HG02571 (cell line): ENCODE data around the gene S100PBP.

Experiments used
- ATAC-seq: cut with Tn5 transposase; IDR thresholded peaks from one replicate; pipeline ENCODE4 v1.9.1; 2021; ENCODE audit warnings: mild to moderate bottlenecking, moderate library complexity; ENCODE audit not compliant: unreplicated experiment

The S100PBP gene

DNA sequence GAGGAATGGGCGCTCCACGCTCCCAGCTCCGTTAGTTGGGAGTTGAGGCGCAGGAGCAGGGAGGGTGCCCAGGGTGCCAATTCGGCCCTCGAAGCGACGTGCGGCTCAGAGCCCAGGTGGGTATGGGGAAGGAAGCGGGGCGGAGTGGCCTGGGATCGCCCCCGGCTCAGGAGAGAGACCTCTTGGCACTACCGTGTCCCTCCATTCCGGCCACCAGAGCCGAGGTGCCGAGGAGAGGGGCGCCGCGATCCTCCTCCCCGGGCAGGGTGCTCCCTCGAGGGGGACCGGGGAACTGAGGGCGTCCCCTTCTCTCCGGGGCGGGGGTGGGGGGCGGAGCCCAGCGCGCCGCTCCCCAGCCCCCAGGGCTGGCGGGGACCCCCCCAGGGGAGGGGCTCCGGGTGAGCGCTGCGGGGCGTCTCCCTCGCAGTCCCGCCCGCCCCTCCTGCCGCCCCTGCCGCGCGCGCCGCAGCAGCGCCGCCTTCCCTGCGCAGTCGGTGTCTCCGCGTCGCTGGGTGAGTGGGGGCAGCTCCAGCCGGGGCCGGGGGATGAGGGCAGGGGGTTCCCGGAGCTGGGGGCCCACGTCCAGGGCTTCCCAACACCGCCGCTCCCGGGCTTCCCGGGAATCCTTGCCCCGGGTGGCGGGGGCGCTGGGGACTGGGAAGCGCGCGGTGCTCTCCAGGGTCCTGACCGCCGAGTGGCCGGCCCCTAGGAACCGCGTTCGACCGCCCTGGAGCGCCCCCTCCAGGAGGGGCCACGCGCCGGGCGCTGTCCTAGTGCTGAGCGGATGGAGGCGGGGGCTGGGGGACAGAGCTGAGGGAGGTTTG is 68.8 kb downstream of the S100PBP start, which contains the start of gene HPCA:
TSS of gene HPCA (plus strand) at position 488 of the 824 bp plus-strand sequence. CDS start 2,408 bp downstream, outside the sequence.
- ATAC-seq, result no peak

- ATAC-seq, result no peak
Measured at GRCh38 chr1:32886828-32887414, 69.5 kb downstream of the S100PBP start.

DNA sequence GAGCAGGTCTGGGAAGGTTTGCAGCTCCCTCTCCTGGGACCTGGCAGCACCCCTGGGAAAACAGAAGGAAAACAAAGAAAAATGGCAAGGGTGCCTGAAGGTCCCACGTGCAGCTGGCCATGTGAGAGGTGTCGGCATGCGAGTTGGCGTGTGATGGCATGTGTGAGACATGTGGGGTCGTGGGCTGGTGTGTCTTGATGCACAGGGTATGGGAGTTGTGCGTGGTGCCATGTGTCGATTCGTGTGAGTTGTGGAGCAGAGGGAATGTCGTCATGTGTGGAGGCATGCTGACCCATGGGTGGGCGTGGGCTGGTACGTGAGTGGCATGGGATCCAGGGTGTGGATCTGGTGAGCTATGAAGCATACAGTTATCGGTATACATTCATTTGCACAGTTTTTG is 70.2 kb downstream of the S100PBP start:
- ATAC-seq, result no peak

DNA sequence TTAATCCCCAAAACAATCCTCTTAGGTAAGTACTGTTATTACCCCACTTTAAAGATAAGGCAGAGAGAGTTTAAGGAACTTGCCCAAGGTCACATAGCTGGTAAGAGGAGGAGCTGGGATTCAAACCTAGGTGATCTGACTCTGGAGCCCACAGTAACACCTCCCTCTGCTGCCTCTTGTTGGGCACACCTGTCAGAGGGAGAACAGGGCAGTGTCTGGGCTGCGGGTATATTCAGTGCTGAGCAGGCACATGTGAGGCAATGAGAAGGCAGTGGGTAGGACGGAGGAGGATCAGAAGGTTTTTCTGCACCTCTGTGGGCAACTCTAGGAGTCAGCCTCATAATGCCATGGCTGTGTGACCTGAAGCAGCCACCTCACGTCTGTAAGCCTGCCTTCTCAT is 70.7 kb downstream of the S100PBP start:
- no peak for ATAC-seq

DNA sequence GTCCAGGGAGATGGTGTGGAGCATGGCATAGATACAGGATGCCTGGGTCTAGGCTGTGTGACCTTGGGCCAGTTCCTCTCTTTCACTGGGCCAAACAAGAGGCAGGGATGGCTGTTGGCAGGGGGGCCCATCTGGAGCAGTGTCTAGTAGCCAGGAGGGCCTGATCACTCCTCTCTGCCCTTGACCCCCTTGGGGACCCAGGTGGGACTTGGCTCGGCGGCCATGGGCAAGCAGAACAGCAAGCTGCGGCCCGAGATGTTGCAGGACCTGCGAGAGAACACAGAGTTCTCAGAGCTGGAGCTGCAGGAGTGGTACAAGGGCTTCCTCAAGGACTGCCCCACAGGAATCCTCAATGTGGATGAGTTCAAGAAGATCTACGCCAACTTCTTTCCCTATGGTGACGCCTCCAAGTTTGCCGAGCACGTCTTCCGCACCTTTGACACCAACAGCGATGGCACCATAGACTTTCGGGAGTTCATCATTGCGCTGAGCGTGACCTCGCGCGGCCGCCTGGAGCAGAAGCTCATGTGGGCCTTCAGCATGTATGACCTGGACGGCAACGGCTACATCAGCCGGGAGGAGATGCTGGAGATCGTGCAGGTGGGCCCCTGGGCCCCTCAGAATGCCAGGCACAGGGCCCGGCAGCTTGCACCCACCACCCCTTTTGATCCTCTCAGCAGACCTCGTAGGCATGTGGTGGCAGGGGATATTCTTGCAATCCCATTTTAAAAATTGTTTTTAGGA is 71.4 kb downstream of the S100PBP start:
- no peak for ATAC-seq

DNA sequence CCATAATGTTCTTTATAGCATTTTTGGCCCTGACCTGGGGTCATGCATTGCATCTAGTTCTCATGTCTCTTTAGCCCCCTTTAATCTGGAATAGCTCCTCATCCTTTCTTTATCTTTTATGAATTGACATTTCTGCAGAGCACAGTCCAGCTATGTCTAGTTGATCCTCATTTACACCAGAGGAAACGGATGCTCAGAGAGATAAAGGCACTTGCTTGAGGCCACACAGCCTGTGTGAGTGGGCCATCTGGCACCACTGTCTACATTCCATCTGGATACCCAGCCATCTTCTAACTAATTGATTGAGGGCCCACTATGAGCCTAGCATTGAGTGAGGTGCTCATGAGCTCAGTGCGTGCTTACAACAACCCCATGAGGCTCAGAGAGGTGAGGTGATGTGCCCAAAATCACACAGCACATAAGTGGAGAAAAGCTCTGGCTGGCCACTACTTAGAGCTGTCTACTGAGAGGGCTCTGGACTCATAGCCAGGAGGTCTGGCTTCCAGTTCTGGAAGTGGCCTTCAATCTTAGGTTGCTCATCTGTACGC is 72.4 kb downstream of the S100PBP start:
- ATAC-seq, result no peak

DNA sequence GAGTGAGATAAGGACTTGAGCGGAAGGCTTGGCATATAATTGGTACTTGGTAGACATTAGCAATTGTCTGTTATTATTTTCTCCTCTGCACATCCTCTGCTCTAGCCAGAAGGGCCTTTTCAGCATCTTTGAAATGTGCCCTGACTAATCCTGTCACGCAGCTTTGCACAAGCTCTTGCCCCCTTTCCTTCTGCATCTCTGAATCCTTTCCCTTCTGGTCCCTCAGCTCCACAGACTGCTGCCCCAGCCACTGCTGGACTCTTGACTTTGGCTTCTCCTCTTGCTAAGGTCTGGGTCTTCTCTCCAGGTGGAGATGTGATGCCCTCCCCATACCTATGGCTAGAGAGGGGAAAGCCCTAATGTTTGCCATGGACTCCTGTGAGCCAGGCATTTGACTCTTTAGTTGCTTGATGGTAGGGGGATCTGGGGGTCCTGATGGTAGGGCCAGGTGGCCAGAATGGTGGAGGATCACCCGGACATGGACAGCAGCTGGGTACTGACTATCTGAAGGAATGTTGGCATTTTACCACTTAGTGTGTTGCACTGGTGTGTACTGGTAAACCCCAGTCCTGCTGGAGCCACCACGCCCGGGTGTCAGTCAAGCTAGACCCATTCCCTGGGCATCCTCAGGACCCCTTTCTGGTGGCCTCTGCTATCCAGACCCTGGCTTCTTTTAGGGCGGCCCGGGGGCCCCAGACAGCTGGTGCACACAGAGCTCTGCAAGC is 73.2 kb downstream of the S100PBP start:
- ATAC-seq, result no peak

GRCh38 chr1:32891241-32891570 is 73.8 kb downstream of the S100PBP start:
- ATAC-seq, result no peak

GRCh38 chr1:32891630-32892029 is 74.2 kb downstream of the S100PBP start:
- no peak for ATAC-seq

DNA sequence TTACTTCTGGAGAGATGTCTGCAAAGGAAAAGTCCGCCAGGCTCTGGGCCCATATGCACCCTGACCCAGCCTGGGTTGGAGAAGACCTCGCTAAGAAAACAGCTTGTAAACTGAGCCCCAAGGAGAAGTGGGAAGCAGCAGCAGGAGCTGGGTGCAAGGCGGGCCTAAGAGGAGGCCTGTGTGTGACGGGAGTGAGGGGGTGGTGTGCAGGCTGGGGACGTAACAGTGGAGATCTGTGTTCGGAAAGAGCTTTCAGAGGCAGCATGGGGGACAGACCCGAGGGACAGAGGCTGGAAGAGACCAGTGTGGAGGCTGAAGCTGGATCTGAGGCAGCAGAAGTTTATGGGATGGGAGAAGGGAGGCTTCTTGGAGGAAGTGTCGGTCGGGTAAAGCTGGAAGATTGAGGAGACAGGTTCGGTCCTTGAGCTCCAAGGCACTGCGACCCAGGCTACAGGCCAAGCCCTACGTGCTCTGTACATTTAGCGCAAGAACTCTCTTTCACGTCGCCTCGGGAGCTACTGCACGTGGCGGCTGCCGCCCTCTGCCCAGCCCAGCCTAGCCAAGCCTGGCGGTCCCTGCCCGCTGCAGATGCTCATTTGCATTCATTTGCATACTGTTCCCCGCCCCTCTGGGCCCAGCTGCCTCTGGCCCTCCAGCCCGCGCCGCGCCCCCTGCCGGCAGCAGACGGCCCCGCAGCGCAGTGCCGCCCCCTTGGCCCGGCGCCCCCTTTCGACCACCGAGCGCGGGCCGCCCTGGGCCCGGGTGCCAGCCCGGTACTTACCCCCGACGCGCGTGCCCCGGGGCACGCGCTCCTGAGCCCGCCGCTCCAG is 75.1 kb downstream of the S100PBP start:
- no peak for ATAC-seq

- no peak for ATAC-seq
Measured at GRCh38 chr1:32893198-32894018, 76.0 kb downstream of the S100PBP start.

- ATAC-seq, result no peak
Measured at GRCh38 chr1:32894019-32894600, 76.7 kb downstream of the S100PBP start.

DNA sequence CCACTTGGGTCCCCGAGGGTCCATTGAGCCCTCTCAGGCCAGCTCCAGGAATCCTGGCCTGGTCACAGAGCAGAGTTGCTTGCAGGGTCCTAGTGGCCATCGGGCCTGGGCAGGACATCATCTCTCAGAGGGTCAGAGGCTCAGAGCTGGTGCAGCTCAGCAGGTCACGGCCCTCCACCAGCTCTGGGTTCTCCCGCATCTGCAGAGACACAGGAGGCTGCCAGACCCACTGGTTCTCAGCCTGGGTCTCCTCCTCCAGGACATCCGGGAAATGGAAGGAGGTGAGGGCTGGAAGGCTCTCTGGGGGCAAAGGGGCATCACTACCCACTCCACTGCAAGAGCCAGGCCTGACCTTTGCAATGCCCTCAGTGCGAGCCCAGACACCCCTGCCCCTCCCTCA is 77.2 kb downstream of the S100PBP start:
- no peak for ATAC-seq

GRCh38 chr1:32895325-32896215 is 78.1 kb downstream of the S100PBP start:
- no peak for ATAC-seq

DNA sequence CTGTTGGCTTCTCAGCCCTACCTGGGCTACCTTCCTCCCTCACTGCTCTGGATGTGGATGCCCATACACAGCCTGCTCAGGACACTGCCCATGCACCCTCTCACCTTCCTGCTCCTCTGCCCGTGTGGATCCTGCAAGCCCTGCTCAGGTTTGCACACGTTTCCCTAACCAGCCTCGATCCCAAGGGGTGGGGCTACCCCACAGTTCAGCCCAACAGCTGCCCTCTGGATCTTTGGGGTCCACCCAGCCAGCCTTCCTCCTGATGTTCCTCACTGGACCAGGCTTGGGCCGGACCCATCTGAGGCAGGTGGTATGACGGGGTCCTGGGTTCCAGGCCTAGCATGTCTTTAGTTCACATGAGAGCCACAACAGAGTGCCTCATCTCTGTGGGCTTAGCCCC is 79.0 kb downstream of the S100PBP start:
- ATAC-seq, result no peak

DNA sequence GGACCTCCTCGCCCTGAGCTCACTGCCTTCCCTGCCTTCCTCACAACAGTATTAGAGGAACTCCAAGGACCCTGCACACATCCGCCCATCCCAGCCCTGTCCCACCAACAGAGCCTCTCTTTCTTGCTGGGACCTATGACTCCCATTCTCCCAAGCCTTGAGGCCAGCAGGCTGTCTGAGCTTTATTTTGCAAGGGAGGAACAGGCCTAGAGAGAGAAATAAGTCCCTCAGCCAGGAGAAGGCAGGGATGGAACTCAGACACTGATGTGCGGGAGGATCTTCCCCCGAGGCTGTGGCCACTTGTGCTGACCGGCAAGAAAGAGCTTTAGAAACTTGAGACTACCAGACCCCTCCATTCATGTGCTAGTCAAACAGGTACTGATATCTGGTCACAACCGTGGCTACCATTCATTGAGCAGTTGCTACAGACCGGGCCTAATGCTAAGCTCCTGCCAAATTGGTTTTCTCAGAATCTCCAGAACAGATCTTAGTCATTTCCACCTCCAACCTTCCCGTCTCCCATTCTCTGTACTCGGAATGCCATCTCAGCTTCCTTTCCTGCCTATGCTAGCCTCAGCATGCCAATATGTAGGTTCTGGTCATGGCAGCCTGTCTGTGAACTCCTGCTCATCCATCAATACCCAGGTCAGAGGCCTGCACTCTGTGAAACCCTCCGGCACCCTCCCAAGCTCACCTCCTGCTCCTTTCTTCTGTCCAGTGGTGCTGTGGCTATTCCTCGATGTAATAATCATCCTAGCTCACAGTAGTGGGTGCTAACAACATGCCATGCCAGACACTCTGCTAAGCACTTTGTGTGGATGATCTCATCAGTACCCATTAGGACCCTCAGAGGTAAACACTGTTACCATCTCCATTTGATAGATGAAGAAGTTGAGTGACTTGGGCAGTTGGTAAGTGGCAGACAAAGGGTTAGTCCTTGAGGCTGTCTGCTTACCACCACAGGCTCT is 79.9 kb downstream of the S100PBP start:
- ATAC-seq, result no peak

DNA sequence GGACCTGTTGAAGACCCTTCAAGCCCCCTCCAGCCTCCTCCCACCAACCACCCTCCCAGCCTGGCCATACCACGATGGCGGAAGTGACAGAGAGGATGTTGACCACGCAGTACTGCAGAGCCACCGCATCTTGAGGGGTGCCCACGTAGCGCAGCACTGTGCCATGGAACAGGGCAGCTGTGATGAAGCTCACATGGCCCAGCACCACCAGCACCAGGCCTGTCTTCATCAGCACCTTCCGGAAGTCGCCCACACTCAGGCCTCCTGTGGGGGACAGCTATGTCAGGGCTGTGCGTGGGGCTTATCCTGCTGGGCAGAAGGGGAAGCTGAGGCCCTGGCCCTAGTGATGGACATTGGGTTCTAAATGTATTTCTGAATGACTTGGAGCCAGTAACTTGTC is 80.6 kb downstream of the S100PBP start:
- no peak for ATAC-seq
